K562 (cell line): Measurements from ENCODE around the gene NPB. TPM values are rescaled to one million over a fixed set of nuclear protein-coding genes. Genes with fewer than 3 reads are reported as not detected.
A peak's percentile ranks its signal among the peaks of the same experiment; 100 is the strongest.

Experiments used
- BCOR ChIP-seq: fragments of 450-650 bp; IDR thresholded peaks from 2 replicates; pipeline ENCODE4 v1.6.1; 2016
- BRD9 ChIP-seq: fragments of 450-650 bp; IDR thresholded peaks from 2 replicates; pipeline ENCODE4 v1.6.1; 2018; ENCODE audit warnings: low read depth; ENCODE audit not compliant: partially characterized antibody
- CXXC5 ChIP-seq: fragments of 250-450 bp; sonication (Bioruptor Pico); IDR thresholded peaks from 2 replicates; pipeline ENCODE4 v1.8.0; 2022; ENCODE audit warnings: inconsistent platforms, mild to moderate bottlenecking, moderate library complexity
- ELF1 ChIP-seq: fragments of 200-800 bp; sonication (Bioruptor generic); IDR thresholded peaks from 2 replicates; pipeline ENCODE4 v1.6.1; 2016; ENCODE audit warnings: missing genetic modification characterization, missing compliant biosample characterization
- ELF2 ChIP-seq: fragments of 250-450 bp; sonication (Bioruptor Pico); IDR thresholded peaks from 2 replicates; pipeline ENCODE4 v1.5.0; 2021; ENCODE audit warnings: mild to moderate bottlenecking
- ETS1 ChIP-seq: conservative IDR thresholded peaks from 2 replicates; pipeline ENCODE4 v1.6.1; 2011; ENCODE audit warnings: low read depth, mild to moderate bottlenecking, low read length; ENCODE audit not compliant: control insufficient read depth
- ETV6 ChIP-seq, 3 experiments: fragments of 150-350 bp in 1 of 3; sonication (generic) in 1 of 3; formaldehyde crosslinking in 1 of 3; IDR thresholded peaks; 2 replicates each; pipeline versions ENCODE4 v1.6.1 to v1.8.0; 2014 to 2022; ENCODE audit warnings: borderline replicate concordance in 2 of 3, low read depth in 2 of 3, antibody characterized with exemption in 1 of 3, low read length in 1 of 3, mild to moderate bottlenecking in 1 of 3, missing genetic modification reagents in 1 of 3
- FOXA1 ChIP-seq: fragments of 450-650 bp; IDR thresholded peaks from 2 replicates; pipeline ENCODE4 v1.6.1; 2016; ENCODE audit warnings: mild to moderate bottlenecking, borderline replicate concordance
- HIVEP1 ChIP-seq: fragments of 250-450 bp; sonication (Bioruptor Pico); IDR thresholded peaks from 2 replicates; pipeline ENCODE4 v1.4.0; 2020; ENCODE audit warnings: mild to moderate bottlenecking
- HNRNPUL1 ChIP-seq: fragments of 200-400 bp; formaldehyde crosslinking; IDR thresholded peaks from 2 replicates; pipeline ENCODE4 v1.6.1; 2017; ENCODE audit warnings: low read length
- KDM2B ChIP-seq: fragments of 250-450 bp; sonication (Bioruptor Pico); IDR thresholded peaks from 2 replicates; pipeline ENCODE4 v1.8.0; 2021; ENCODE audit warnings: mild to moderate bottlenecking, moderate library complexity
- MAFF ChIP-seq: IDR thresholded peaks from 2 replicates; pipeline ENCODE4 v1.6.1; 2012; ENCODE audit warnings: low read length, improper control_type of control experiment
- MEF2D ChIP-seq: conservative IDR thresholded peaks from 2 replicates; pipeline ENCODE4 v1.6.1; 2016; ENCODE audit warnings: low read depth, missing genetic modification characterization, missing compliant biosample characterization
- MTA2 ChIP-seq: fragments of 450-650 bp; IDR thresholded peaks from 2 replicates; pipeline ENCODE4 v1.6.1; 2016; ENCODE audit warnings: low read depth
- NONO ChIP-seq, 2 experiments: fragments of 200-400 bp in 1 of 2; fragments of 450-650 bp in 1 of 2; formaldehyde crosslinking in 1 of 2; IDR thresholded peaks; 2 replicates each; pipeline ENCODE4 v1.6.1; 2017; ENCODE audit warnings: low read depth in 2 of 2, mild to moderate bottlenecking in 2 of 2, moderate library complexity in 2 of 2, low read length in 1 of 2
- PML ChIP-seq: IDR thresholded peaks from 2 replicates; pipeline ENCODE4 v1.6.1; 2012; ENCODE audit warnings: low read length, inconsistent platforms
- POLR2A ChIP-seq: fragments of 450-650 bp; conservative IDR thresholded peaks from 2 replicates; pipeline ENCODE4 v1.6.1; 2016
- PPARD ChIP-seq: fragments of 250-450 bp; sonication (Bioruptor Pico); IDR thresholded peaks from 2 replicates; pipeline ENCODE4 v1.8.0; 2022; ENCODE audit warnings: inconsistent platforms, mild to moderate bottlenecking, moderate library complexity
- RBM22 ChIP-seq: fragments of 200-400 bp; formaldehyde crosslinking; IDR thresholded peaks from 2 replicates; pipeline ENCODE4 v1.6.1; 2018; ENCODE audit warnings: low read length, low read depth; ENCODE audit not compliant: poor library complexity, severe bottlenecking
- RBM39 ChIP-seq: fragments of 200-400 bp; formaldehyde crosslinking; optimal IDR thresholded peaks from 2 replicates; pipeline ENCODE3; 2018; ENCODE audit warnings: low read depth, low read length
- SMARCA4 ChIP-seq: fragments of 450-650 bp; IDR thresholded peaks from 2 replicates; pipeline ENCODE4 v1.6.1; 2016
- SMARCC2 ChIP-seq: fragments of 450-650 bp; IDR thresholded peaks from 2 replicates; pipeline ENCODE4 v1.6.1; 2017; ENCODE audit warnings: antibody characterized with exemption, moderate library complexity, mild to moderate bottlenecking, low read depth
- TAF1 ChIP-seq: IDR thresholded peaks from 2 replicates; pipeline ENCODE4 v1.6.1; 2011; ENCODE audit warnings: mild to moderate bottlenecking, low read length, moderate library complexity; ENCODE audit not compliant: insufficient read depth, control insufficient read depth, severe bottlenecking; ENCODE audit errors: extremely low read depth
- U2AF1 ChIP-seq: fragments of 200-400 bp; formaldehyde crosslinking; optimal IDR thresholded peaks from 2 replicates; pipeline ENCODE3; 2017; ENCODE audit warnings: mild to moderate bottlenecking, low read depth, low read length, moderate library complexity
- ZC3H11A ChIP-seq: IDR thresholded peaks from 2 replicates; pipeline ENCODE4 v1.6.1; 2012; ENCODE audit warnings: low read depth, low read length, improper control_type of control experiment
- ZFP91 ChIP-seq: sonication (generic); formaldehyde crosslinking; IDR thresholded peaks from 2 replicates; pipeline ENCODE4 v1.8.0; 2022; ENCODE audit warnings: mild to moderate bottlenecking, missing genetic modification reagents
- ZNF232 ChIP-seq: sonication (generic); formaldehyde crosslinking; IDR thresholded peaks from 2 replicates; pipeline ENCODE4 v1.8.0; 2022; ENCODE audit warnings: mild to moderate bottlenecking, missing genetic modification reagents
- ZNF263 ChIP-seq: sonication (generic); formaldehyde crosslinking; IDR thresholded peaks from 2 replicates; pipeline ENCODE4 v1.8.0; 2022; ENCODE audit warnings: mild to moderate bottlenecking, missing genetic modification reagents, borderline replicate concordance
- ZNF408 ChIP-seq: fragments of 250-450 bp; sonication (Bioruptor Pico); IDR thresholded peaks from 2 replicates; pipeline ENCODE4 v1.4.0; 2020; ENCODE audit warnings: low read depth, mild to moderate bottlenecking, moderate library complexity
- polyA plus RNA-seq, 8 experiments: library from polyadenylated mRNA; depleted of rRNA in 4 of 8; stranded (reverse) in 5 of 8; unstranded in 3 of 8; fragments of >200 nt; fragmentation: Nextera tagmentation in 2 of 8; fragmentation: Illumina TruSeq in 1 of 8; extraction: Ambion mirVana in 2 of 8; extraction: Trizol in 1 of 8; gene quantifications; 2 replicates each; pipeline versions ENCODE4 v1.2.1 to v1.2.3, GENCODE V29; 2011 to 2014; ENCODE audit warnings: inconsistent platforms in 1 of 8, missing spikeins in 1 of 8
- total RNA-seq, 7 experiments: library from RNA; depleted of rRNA in 6 of 7; stranded (reverse); fragments of >200 nt in 6 of 7; fragmentation: Illumina TruSeq in 2 of 7; extraction: Trizol in 2 of 7; gene quantifications; 2 replicates each; pipeline versions ENCODE4 v1.2.1 to v1.2.3, GENCODE V29; 2011 to 2021; ENCODE audit warnings: low replicate concordance in 1 of 7

The NPB gene
- total and polyA plus RNA-seq, 9 of the 15 experiments (the other 6 are each of a cell fraction or from before 2014, with no cell fraction given) = 0.03 to 0.61 (median 0.14) TPM; not detected in 2

GRCh38 chr17:81917565-81918332 lies 15.7 kb downstream of the NPB start, which contains the start of gene SIRT7 (continued):
- no peak for TF ChIP-seq PPARD (CRISPR knock-in tag)
- TF ChIP-seq CXXC5 (CRISPR knock-in tag) = peak; percentile 60
- TF ChIP-seq ZNF263 (CRISPR knock-in tag) = no peak
- TF ChIP-seq SMARCC2 = no peak
- no peak for TF ChIP-seq ZNF408
- no peak for TF ChIP-seq MTA2
- TF ChIP-seq PML = 0 out of 2 replicates have a peak, but pooled peaks have one; percentile 31
- TF ChIP-seq RBM22 = peak; percentile 82
- TF ChIP-seq ETS1 = 0 out of 2 replicates have a peak, but pooled peaks have one; percentile 67
- no peak for TF ChIP-seq ZFP91 (CRISPR knock-in tag)
- TF ChIP-seq RBM39 = no peak
- TF ChIP-seq FOXA1 = no peak
- TF ChIP-seq ETV6 (IDR thresholded peaks at IDR 0.05; ENCODE audit: borderline replicate concordance in 1 of 2, low read depth in 2 of 2, low read length in 1 of 2) = no peak
- no peak for TF ChIP-seq ETV6 (CRISPR knock-in tag; IDR thresholded peaks at IDR 0.05; ENCODE audit: borderline replicate concordance)
- TF ChIP-seq POLR2A = no peak; the same call in none of the 2 replicates
- no peak for TF ChIP-seq U2AF1
- TF ChIP-seq MAFF = no peak
- peak; percentile 85; the same call in 1 of the 2 replicates for TF ChIP-seq ELF2
- TF ChIP-seq NONO (IDR thresholded peaks at IDR 0.05; ENCODE audit: low read depth in 2 of 2, low read length in 1 of 2) = peak in 1 of 2 experiments; percentile 93; a peak in 2 of 4 replicates
- TF ChIP-seq BRD9 = no peak
- no peak for TF ChIP-seq BCOR
- TF ChIP-seq ZNF232 = no peak
- peak; percentile 69 for TF ChIP-seq TAF1
- no peak for TF ChIP-seq HNRNPUL1
- TF ChIP-seq HIVEP1 = no peak
- no peak for TF ChIP-seq KDM2B
- no peak for TF ChIP-seq ZC3H11A
- TF ChIP-seq SMARCA4 = no peak
- TF ChIP-seq ELF1 (tag) = peak; percentile 90
- no peak for TF ChIP-seq MEF2D (tag)
